ENCODE results near the gene HMOX1. TPM values are rescaled to one million over a fixed set of nuclear protein-coding genes. Genes with fewer than 3 reads are reported as not detected.

The HMOX1 gene
- total and polyA plus RNA-seq, 4 donors: 18.7 to 108 (median 59.7) TPM

- Histone ChIP-seq H3K27ac (ENCODE audit: low read depth in 1 of 2, low read length in 2 of 2) (no peak overlapping the region), H3K4me1 (ENCODE audit: control insufficient read depth in 4 of 4, insufficient read depth in 4 of 4, low read length in 3 of 4) (no peaks in the 10 kb centered on the region), H3K27me3 (ENCODE audit: control insufficient read depth in 4 of 4, insufficient read depth in 4 of 4, low read length in 3 of 4) (no peaks in the 10 kb centered on the region), H3K4me3 (ENCODE audit: low read depth in 1 of 3, low read length in 3 of 3) (no peak overlapping the region), H3K9ac (ENCODE audit: low read depth in 1 of 2, low read length in 2 of 2) (no peak overlapping the region), H3K9me3 (ENCODE audit: control insufficient read depth in 4 of 4, low read length in 3 of 4) (no peaks in the 10 kb centered on the region), H3K36me3 (ENCODE audit: control insufficient read depth in 4 of 4, insufficient read depth in 3 of 4, low read depth in 1 of 4, low read length in 3 of 4) (no peaks in the 10 kb centered on the region)
- TF ChIP-seq GABPA (IDR thresholded peaks at IDR 0.05 in 1 of 2, conservative IDR thresholded peaks at IDR 0.05 in 1 of 2): no peak
- TF ChIP-seq RAD21 (IDR thresholded peaks at IDR 0.05): no peak
- no peak for TF ChIP-seq YY1 (IDR thresholded peaks at IDR 0.05)
- no peak for TF ChIP-seq HNF4A (conservative IDR thresholded peaks at IDR 0.05)
- no peak for TF ChIP-seq EGR1 (IDR thresholded peaks at IDR 0.05; ENCODE audit: low read depth in 2 of 2)
- no peak for TF ChIP-seq TAF1 (conservative IDR thresholded peaks at IDR 0.05)
- WGBS: 86% methylated on average over 6 of the region's 6 CpGs
- no peak for DNase-seq (ENCODE audit: low spot score)
Measured at GRCh38 chr22:35443338-35443737, 62.4 kb downstream of the HMOX1 start.

Small RNA genes within 50 kb of the gene (small RNA-seq; reads per million reads assigned to genes)
- gene MIR3909 (6.6 reads per million, percentile 93 among the genes with 10 or more reads in this experiment), gene MIR6069 (not detected)

Other genes starting within 250 kb of the HMOX1 start
- 1 to 10 TPM; 8.0 to 9.9 TPM for gene HMGXB4, start 123.6 kb upstream of the HMOX1 start, total RNA-seq
- 1 to 10 TPM; 4.0 to 6.9 TPM for gene HMGXB4, start 123.6 kb upstream of the HMOX1 start, polyA plus RNA-seq
- 10 to 100 TPM; 17.9 to 53.0 TPM for gene TOM1, start 81.2 kb upstream of the HMOX1 start, total RNA-seq
- 10 to 100 TPM; 49.7 to 51.3 TPM for gene TOM1, start 81.2 kb upstream of the HMOX1 start, polyA plus RNA-seq
- 100 to 1,000 TPM in 1 of 2 donors, 1 to 10 TPM in 1; 7.7 to 104 TPM for gene MCM5, start 19.0 kb downstream of the HMOX1 start, total RNA-seq
- gene MCM5, start 19.0 kb downstream of the HMOX1 start, polyA plus RNA-seq: 1 to 10 TPM; 6.7 to 9.9 TPM
- gene RASD2, start 159.7 kb downstream of the HMOX1 start, total RNA-seq: under 1 TPM in 1 of 2 donors, not detected in 1; under 0.01 TPM
- under 1 TPM in 1 of 2 donors, not detected in 1; 0.05 TPM for gene RASD2, start 159.7 kb downstream of the HMOX1 start, polyA plus RNA-seq
- under 1 TPM in 1 of 2 donors, not detected in 1; 0.25 TPM for gene MB, start 236.2 kb downstream of the HMOX1 start, total RNA-seq
- under 1 TPM in 1 of 2 donors, not detected in 1; 0.13 TPM for gene MB, start 236.2 kb downstream of the HMOX1 start, polyA plus RNA-seq